ENCODE data around the gene L3MBTL4.
"Not testable (repeated sequence)": the region's sequence is repeated elsewhere in the genome, so short reads cannot be mapped to it uniquely, and the experiment has no call there.

Gene L3MBTL4

DNA sequence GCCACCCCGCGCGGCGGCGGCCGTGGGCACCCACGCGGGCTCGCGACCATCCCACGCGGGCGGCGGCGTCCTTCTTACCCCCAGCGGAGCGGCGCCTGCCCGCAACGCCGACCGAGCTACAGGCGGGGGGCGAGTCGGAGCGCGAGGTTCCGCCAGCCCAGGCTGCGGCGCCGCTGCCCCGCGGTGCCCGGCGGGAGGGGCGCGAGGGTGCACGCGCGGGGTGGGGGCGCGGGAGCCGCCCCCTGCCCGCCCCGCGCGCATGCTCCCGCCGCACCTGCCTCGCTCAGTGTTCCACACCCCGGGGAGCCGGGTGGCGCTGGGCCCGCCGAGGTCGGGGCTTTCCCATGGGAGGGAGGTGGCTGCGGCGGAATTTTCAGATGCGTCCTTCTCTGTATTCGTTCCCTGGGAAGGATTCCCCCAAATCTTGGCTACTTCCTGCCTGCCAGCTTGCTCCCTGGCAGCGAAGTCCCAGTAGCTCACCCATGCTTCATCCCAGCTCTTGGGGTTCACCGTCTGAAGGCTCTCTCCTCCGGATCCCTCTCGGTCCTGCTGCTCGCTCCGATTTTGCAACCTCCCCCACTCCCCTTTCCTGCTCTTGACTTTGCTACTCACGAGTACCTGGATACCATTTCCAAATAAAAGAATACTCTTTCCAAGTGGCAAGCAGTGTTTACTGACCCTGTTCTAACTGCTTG is at the start of gene L3MBTL4:
Gene L3MBTL4 (minus strand): TSS at position 189 of the 695 bp plus-strand sequence. CDS start 103,286 bp downstream, outside the sequence.
- peak; percentile 56 for DNase-seq

DNA sequence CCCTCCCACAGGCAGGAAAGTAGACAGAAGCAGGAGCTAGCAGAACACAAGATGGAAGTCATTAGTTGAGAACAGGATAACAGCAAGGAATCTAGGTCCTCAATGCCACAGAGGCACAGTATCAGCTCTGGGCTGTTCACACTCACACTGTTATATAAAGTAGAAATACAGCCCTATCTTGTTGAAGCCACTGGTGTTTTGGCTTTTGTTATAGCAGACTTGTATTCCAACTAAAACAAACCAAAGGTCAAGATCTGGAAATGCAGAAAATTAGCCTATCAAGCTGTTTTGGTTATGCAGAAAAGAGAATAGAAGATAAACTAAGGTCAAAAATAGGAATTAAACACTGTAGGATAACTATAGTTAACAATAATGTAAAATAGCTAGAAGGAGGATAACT is 37.5 kb upstream of the L3MBTL4 start:
- DNase-seq, result no peak

DNA sequence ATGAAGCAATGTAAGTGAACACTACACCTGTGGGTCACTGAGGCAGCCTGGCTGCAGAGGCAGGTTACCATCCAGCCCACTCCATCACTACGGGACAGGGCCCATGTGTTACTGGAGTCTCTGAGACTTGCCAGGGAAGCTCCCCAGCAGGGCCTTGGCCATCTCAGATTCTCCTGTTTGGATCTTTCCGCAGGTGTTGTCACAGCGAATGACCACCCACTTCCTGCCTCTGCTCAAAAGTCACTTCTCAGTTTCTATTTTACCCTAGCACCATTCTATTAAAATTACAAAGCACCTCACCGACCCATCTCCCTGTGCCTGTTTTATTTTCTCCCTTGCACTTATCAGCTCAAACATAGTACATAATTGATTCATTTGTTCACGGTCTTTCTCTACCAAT is 34.5 kb upstream of the L3MBTL4 start:
- DNase-seq, result no peak

GRCh38 chr18:6444466-6445228 is 29.9 kb upstream of the L3MBTL4 start:
- DNase-seq, result no peak

DNA sequence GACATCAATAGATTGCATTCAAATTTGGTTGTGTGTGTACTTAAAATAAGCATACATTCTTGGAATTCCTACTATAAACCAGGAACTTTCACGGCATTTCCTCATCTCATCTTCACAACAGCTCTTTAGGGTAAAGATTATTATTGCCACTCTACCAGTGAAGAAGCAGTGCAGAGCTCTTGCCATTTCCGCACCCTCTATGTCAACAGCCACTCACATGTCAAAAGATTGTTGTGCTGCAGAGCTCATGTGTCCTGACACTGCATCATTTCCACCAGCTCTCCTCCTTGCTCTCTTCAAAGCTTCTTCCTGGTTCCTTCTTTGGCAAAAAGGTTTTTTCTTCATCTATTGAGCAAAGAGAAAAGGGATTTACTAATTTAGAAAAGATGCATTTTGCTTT is 26.5 kb upstream of the L3MBTL4 start:
- DNase-seq, result no peak

- DNase-seq, result no peak
Observed at GRCh38 chr18:6437937-6438818, 23.5 kb upstream of the L3MBTL4 start.

DNA sequence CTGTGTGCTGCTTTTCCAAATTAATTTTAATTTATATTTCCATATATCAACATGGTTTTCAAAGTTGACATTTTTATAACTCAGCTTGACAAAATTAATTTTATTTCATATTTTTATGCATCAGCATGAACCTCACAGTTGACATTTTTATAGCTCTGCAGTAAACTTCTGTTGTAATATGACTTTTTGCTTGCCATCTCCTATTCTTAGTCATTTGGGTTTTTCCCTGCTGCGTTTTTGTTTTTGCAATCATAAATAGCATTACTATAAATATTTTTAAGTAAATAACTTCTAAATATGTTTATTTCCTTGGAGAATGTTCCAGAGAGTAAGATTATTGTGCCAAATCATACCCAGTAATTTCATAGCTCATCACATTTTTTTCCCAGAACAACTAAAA is 21.0 kb upstream of the L3MBTL4 start:
- DNase-seq, result no peak

DNA sequence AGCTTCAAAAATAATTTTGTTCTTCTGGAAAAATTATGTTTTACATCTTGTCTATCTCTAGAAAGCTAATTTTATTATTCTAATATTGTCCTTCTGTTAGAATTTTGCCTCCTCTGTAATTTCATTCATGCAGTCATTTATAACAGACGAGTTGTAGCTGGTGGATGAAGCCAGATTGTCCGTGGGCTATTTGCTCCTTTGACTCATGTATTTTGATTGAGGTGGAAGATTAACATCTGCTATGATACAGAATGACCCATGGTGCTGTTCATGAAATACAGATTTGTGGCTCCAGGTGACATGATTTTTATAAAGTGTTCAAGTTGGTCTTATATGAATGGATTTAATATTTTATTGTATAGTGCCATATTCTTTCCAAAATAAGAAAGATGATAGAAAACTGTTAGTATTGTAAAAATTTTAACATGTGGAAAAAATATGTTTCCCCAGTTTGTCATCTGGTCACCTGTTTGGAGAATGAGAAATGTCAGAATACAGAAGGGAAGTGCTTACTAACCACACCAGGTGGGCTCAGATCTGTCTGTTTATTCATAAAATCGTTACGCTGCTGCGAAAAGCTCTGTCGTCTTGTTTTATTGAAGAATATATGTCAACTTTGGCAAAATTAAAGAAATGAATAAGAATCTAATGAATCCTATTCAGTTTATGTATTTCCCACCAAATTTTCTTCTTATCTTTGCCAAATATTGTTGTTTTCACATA is 20.4 kb upstream of the L3MBTL4 start:
- no peak for DNase-seq

GRCh38 chr18:6434481-6434880 is 19.8 kb upstream of the L3MBTL4 start:
- no peak for DNase-seq

GRCh38 chr18:6431659-6432318 is 17.1 kb upstream of the L3MBTL4 start:
- DNase-seq, result no peak

- no peak for DNase-seq
Observed at GRCh38 chr18:6428851-6429395, 14.2 kb upstream of the L3MBTL4 start.

DNA sequence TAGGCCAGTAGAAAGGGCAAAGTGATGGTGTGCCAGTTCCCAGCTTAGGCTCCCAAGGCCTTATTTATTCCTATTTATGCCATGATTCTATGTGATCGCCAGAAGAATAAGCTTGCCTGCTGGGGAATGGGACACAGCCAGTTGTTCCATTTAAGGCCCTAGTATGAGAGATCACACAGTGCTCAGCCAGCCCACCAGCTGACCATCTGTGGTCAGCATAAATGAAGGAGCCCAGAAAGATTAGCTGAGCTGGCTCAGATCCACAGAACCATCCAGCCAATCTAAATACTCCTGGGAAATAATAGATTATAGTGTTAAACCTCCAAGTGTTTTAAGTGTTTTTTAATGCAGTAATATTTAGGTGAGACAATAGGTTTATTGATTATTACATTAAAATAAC is 12.6 kb upstream of the L3MBTL4 start:
- no peak for DNase-seq

- no peak for DNase-seq
Observed at GRCh38 chr18:6423289-6423688, 8.6 kb upstream of the L3MBTL4 start.

DNA sequence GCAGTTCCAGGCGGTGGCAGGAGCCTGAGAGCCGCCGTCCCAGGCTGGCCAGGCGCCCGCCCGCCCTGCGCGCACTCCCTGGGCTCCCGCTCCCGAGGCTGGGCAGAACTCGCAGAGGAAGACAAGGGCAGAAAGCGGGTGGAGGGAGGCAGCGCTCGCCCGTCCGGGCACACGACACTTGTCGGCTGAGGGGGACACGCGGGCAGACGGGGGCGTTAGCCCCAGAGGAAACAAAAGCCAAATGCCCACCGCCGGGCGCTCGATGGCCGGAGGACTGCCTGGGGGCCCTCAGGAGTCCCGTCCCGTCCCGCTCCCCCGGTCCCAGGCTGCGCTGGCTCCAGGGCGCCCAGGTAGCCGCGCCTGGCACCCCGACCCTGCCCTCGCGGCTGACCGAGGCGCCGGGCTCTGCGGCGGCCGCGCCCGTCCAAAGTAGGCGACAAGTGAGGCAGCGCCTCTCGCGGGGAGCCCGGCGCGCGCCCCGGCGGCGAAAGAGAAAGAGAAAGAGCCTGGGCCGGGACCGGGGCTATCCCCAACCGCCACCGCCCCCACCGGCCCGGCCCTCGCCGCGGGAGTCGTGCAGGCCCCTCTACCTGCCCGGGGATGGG is 491 bp downstream of the L3MBTL4 start:
- no peak for DNase-seq

GRCh38 chr18:6413579-6414117 is 1.1 kb downstream of the L3MBTL4 start:
- no peak for DNase-seq

DNA sequence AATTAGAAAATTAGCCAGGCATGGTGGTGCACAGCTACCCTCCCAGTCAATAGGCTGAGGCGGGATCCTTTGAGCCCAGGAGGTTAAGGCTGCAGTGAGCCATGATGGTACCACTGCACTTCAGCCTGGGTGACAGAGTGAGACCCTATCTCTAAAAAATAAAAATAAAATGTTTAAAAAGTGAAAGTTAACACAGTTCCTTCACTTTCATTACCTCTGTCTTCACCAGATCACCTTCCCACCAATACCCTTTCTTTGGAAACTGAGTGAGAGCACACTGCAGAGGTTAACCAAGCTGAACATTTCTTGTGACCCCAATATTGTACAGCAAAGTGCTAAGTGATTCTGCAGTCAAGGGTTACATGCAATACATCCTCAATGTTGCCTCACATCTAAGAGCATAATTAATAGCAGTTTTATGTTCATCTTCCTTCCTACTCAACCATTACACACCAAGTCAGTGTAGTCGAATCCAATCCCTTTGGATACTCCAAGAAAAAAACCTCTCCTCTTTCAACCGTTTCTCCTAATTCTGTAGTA is 1.7 kb downstream of the L3MBTL4 start:
- DNase-seq, result no peak

DNA sequence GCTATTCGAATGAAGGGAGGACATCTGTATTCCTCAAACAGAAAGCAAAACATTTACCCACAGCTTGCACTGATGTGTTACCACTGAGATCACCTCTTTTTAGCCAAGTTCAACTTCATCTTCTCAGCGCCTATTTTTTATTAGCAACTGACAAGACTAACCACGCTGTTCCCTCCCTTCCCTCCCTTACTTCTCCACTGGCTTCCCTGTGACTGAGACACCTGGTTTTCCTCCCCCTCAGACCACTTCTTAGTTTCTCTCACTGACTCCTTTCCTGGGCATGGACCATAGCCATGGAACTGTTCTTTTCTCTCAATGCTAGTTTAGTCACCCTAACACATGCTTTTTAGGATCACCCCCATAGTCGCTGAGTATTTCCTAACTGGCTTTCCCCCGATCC is 3.3 kb downstream of the L3MBTL4 start:
- DNase-seq, result no peak

DNA sequence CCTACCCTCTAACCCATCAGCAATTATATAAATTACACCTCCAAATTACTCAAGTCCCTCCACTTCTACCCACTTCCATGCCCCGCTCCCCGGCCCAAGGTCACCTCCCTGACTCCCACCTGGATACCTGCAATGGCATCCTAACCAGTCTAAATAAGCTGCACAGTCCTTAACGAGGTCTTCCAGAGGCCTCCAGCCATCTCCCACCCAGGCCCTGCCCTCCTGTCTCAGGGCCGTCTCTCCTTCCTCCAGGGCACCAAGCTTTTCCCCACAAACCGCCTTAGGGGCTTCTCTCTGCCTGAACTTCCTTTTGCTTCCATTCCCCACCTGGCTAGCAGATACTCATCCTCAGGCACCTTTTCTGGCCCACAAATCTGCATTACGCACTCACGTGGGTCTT is 4.8 kb downstream of the L3MBTL4 start:
- no peak for DNase-seq

GRCh38 chr18:6408543-6408942 is 6.2 kb downstream of the L3MBTL4 start:
- not testable (repeated sequence) for DNase-seq

DNA sequence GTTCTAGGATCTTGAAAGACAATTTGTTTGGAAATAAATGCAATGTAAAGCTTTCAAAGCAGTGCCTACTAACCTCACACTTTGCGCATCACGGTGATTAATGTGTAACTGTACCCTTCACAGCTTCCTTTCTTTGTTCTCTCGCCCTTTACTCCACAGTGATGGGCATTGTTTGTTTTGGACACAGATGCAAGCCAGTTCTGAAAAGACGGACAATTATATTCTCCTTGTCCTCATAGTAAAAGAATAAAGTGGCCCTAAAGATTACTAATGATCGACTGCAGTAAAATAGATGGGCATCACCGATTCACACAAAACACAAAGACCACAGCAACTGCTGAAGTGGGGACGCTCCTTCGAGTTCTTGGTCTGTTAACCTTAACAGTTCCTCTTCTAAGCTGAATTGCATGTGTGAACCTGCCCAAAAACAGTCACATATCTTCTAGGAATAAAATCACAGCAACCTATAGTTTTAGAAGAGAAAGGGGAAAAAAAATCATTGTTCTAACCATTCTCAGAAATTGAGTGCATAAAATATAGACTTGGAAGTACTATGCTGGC is 7.7 kb downstream of the L3MBTL4 start:
- DNase-seq, result no peak
